Common myeloid progenitor, CD34-positive (primary cell): Measurements from ENCODE around the gene INMT.

Experiments used
- CTCF ChIA-PET: fragments of 350-600 bp; sonication (Branson Sonifier 250); formaldehyde crosslinking; loops from one replicate; lab custom pipeline; 2021; ENCODE audit warnings: antibody characterized with exemption; lab: Charles Lee
- POLR2A ChIA-PET: fragments of 350-600 bp; sonication (Branson Sonifier 250); formaldehyde crosslinking; loops from one replicate; lab custom pipeline; 2021; ENCODE audit warnings: antibody characterized with exemption; lab: Charles Lee
- DNase-seq, 3 donors: peaks; one replicate each; pipeline versions ENCODE4 v3.0.0 to v3.0.0-alpha.2; 2013
- H3K27ac ChIP-seq, 2 experiments: 1 replicate in 1 of 2; 2 replicates in 1 of 2; pipeline ENCODE4 v1.7.0; 2013; ENCODE audit warnings: inconsistent platforms in 2 of 2, low read length in 2 of 2, mild to moderate bottlenecking in 2 of 2, low read depth in 1 of 2, moderate library complexity in 1 of 2; ENCODE audit not compliant: severe bottlenecking in 2 of 2, insufficient read depth in 1 of 2, poor library complexity in 1 of 2
- H3K27me3 ChIP-seq, 5 experiments: replicated peaks in 2 of 5; 1 replicate in 3 of 5; 2 replicates in 2 of 5; pipeline versions ENCODE4 v1.6.1 to v1.7.0; 2013; ENCODE audit warnings: low read length in 4 of 5, mild to moderate bottlenecking in 2 of 5, moderate library complexity in 2 of 5, inconsistent platforms in 1 of 5; ENCODE audit not compliant: insufficient read depth in 5 of 5, control insufficient read depth in 4 of 5
- H3K36me3 ChIP-seq, 4 experiments: 1 replicate in 2 of 4; 2 replicates in 2 of 4; pipeline versions ENCODE4 v1.6.1 to v1.7.0; 2013; ENCODE audit warnings: low read length in 3 of 4, control low read depth in 1 of 4, mild to moderate bottlenecking in 1 of 4; ENCODE audit not compliant: control insufficient read depth in 4 of 4, insufficient read depth in 4 of 4
- H3K4me1 ChIP-seq, 4 experiments: 1 replicate in 3 of 4; 2 replicates in 1 of 4; pipeline versions ENCODE4 v1.6.1 to v1.7.1; 2013; ENCODE audit warnings: low read length in 3 of 4, mild to moderate bottlenecking in 3 of 4, control low read depth in 1 of 4, inconsistent platforms in 1 of 4, moderate library complexity in 1 of 4; ENCODE audit not compliant: control insufficient read depth in 4 of 4, insufficient read depth in 4 of 4; ENCODE audit errors: control extremely low read depth in 1 of 4
- H3K4me3 ChIP-seq, 7 experiments: 1 replicate in 4 of 7; 2 replicates in 3 of 7; pipeline versions ENCODE4 v1.5.1 to v1.7.0; 2013; ENCODE audit warnings: mild to moderate bottlenecking in 7 of 7, low read length in 6 of 7, moderate library complexity in 6 of 7, inconsistent platforms in 2 of 7, low read depth in 2 of 7, control low read depth in 1 of 7; ENCODE audit not compliant: insufficient read depth in 4 of 7, control insufficient read depth in 1 of 7; ENCODE audit errors: extremely low read depth in 1 of 7
- H3K9me3 ChIP-seq, 5 experiments: 1 replicate in 4 of 5; 2 replicates in 1 of 5; pipeline versions ENCODE4 v1.6.1 to v1.7.1; 2013; ENCODE audit warnings: low read length in 4 of 5, mild to moderate bottlenecking in 2 of 5, inconsistent platforms in 1 of 5, low read depth in 1 of 5, moderate library complexity in 1 of 5; ENCODE audit not compliant: control insufficient read depth in 4 of 5, insufficient read depth in 2 of 5; ENCODE audit errors: control extremely low read depth in 1 of 5
- WGBS: methylation state at CpG from one replicate; pipeline ENCODE4 v1.1.5; 2013; ENCODE audit not compliant: insufficient coverage; 5-methylcytosine and 5-hydroxymethylcytosine counted together

Gene INMT

GRCh38 chr7:30707391-30708357 is 44.3 kb upstream of the INMT start:
- POLR2A ChIA-PET: no interaction called here
- H3K9me3 ChIP-seq: no peaks in the 10 kb centered on the region
- H3K4me3 ChIP-seq: no peak overlapping the region
- CTCF ChIA-PET: interaction anchor here (0.8 to 1.9 kb wide), 2 partner anchors 19 to 32 kb away, joined by 3 to 6 read pairs; no protein-coding TSS in a partner anchor
- WGBS: 90% methylated on average over 16 of the region's 16 CpGs
- peaks cover 0 to 9% (median 0%) of the 10 kb centered on the region in 5 experiments for H3K27me3 ChIP-seq
- no peaks in the 10 kb centered on the region for H3K36me3 ChIP-seq
- H3K27ac ChIP-seq: no peak overlapping the region
- no peaks in the 10 kb centered on the region for H3K4me1 ChIP-seq
- no peak for DNase-seq

- no peak for DNase-seq
- POLR2A ChIA-PET: no interaction called here
- WGBS: 95% methylated on average over 3 of the region's 4 CpGs
These were observed 43.5 kb upstream of the INMT start for GRCh38 chr7:30708412-30708811.

GRCh38 chr7:30708983-30709382 is 43.0 kb upstream of the INMT start:
- Histone ChIP-seq H3K36me3 (no peaks in the 10 kb centered on the region), H3K4me1 (no peaks in the 10 kb centered on the region), H3K27me3 (peaks cover 0 to 6% (median 0%) of the 10 kb centered on the region in 5 experiments), H3K27ac (no peak overlapping the region), H3K4me3 (no peak overlapping the region), H3K9me3 (no peaks in the 10 kb centered on the region)
- no peak for DNase-seq
- CTCF ChIA-PET: interaction anchor here (1.9 kb wide), 1 partner anchor 31 kb away, joined by 6 read pairs; no protein-coding TSS in a partner anchor
- POLR2A ChIA-PET: no interaction called here
- 80% methylated on average over 2 of the region's 3 CpGs for whole genome bisulfite sequencing

More at GRCh38 chr7:30708412-30708811, 43.5 kb upstream of the INMT start:
- no peak overlapping the region for H3K27ac ChIP-seq
- peaks cover 0 to 6% (median 0%) of the 10 kb centered on the region in 5 experiments for H3K27me3 ChIP-seq
- H3K36me3 ChIP-seq: no peaks in the 10 kb centered on the region
- H3K4me3 ChIP-seq: no peak overlapping the region
- CTCF ChIA-PET: interaction anchor here (0.8 to 1.9 kb wide), 2 partner anchors 20 to 32 kb away, joined by 3 to 6 read pairs; no protein-coding TSS in a partner anchor
- H3K9me3 ChIP-seq: no peaks in the 10 kb centered on the region
- H3K4me1 ChIP-seq: no peaks in the 10 kb centered on the region

- H3K27ac ChIP-seq: no peak overlapping the region
- H3K27me3 ChIP-seq: peaks cover 0 to 6% (median 0%) of the 10 kb centered on the region in 5 experiments
- no peak for DNase-seq
- H3K9me3 ChIP-seq: no peaks in the 10 kb centered on the region
- ChIA-PET CTCF (interaction anchor here (0.7 to 1.9 kb wide), 2 partner anchors 30 to 635 kb away, joined by 3 to 6 read pairs; no protein-coding TSS in a partner anchor), POLR2A (no interaction called here)
- WGBS: 100% methylated on average over 3 of the region's 6 CpGs
- H3K4me3 ChIP-seq: no peak overlapping the region
- no peaks in the 10 kb centered on the region for H3K4me1 ChIP-seq
- no peaks in the 10 kb centered on the region for H3K36me3 ChIP-seq
These were observed 42.4 kb upstream of the INMT start for GRCh38 chr7:30709549-30709948.

GRCh38 chr7:30710669-30711068 is 41.3 kb upstream of the INMT start:
- Histone ChIP-seq H3K9me3 (no peaks in the 10 kb centered on the region), H3K4me3 (no peak overlapping the region), H3K4me1 (no peaks in the 10 kb centered on the region), H3K27me3 (peaks cover 0 to 8% (median 0%) of the 10 kb centered on the region in 5 experiments), H3K36me3 (no peaks in the 10 kb centered on the region), H3K27ac (no peak overlapping the region)
- POLR2A ChIA-PET: no interaction called here
- WGBS: 89% methylated on average over 3 of the region's 4 CpGs
- no peak for DNase-seq
- CTCF ChIA-PET: no interaction called here

GRCh38 chr7:30713392-30713791 is 38.5 kb upstream of the INMT start:
- Histone ChIP-seq H3K4me1 (no peaks in the 10 kb centered on the region), H3K36me3 (no peaks in the 10 kb centered on the region), H3K27ac (no peak overlapping the region), H3K4me3 (no peak overlapping the region), H3K9me3 (peaks cover 0 to 12% (median 3%) of the 10 kb centered on the region in 5 experiments), H3K27me3 (peaks cover 0 to 8% (median 0%) of the 10 kb centered on the region in 5 experiments)
- DNase-seq: no peak
- ChIA-PET CTCF (no interaction called here), POLR2A (no interaction called here)
- WGBS: 88% methylated on average over 6 of the region's 6 CpGs

GRCh38 chr7:30714129-30714528 is 37.8 kb upstream of the INMT start:
- no peak overlapping the region for H3K4me3 ChIP-seq
- H3K36me3 ChIP-seq: no peaks in the 10 kb centered on the region
- POLR2A ChIA-PET: no interaction called here
- H3K4me1 ChIP-seq: no peaks in the 10 kb centered on the region
- CTCF ChIA-PET: no interaction called here
- DNase-seq: no peak
- H3K9me3 ChIP-seq: peaks cover 0 to 16% (median 4%) of the 10 kb centered on the region in 5 experiments
- no CpG with 5 or more reads among the region's 1 CpG for WGBS
- peaks cover 0 to 8% (median 0%) of the 10 kb centered on the region in 5 experiments for H3K27me3 ChIP-seq
- H3K27ac ChIP-seq: no peak overlapping the region
